ENCODE results near the gene CASZ1.

GRCh38 chr1:10633416-10633815 is 163.0 kb downstream of the CASZ1 start:
- no peak for TF ChIP-seq CTCF (IDR thresholded peaks at IDR 0.05; ENCODE audit: poor library complexity)
- TF ChIP-seq EZH2 (IDR thresholded peaks at IDR 0.05; ENCODE audit: borderline replicate concordance): no peak
- no peak for TF ChIP-seq EZH2phosphoT487 (IDR thresholded peaks at IDR 0.05; ENCODE audit: low read depth, severe bottlenecking, unreplicated experiment)

Measured in hepatocyte (in vitro differentiated cells).